Caco-2 (cell line): ENCODE data around the gene GDF3. TPM values are rescaled to one million over a fixed set of nuclear protein-coding genes. Genes with fewer than 3 reads are reported as not detected.

Source experiments
- BruUV-seq: library from RNA; stranded (reverse); fragments of 400-500 nt; replicated peaks from 2 replicates; lab custom pipeline; 2021; lab: Mats Ljungman, UMichigan
- CTCF ChIA-PET: fragments of 300-600 bp; sonication (Branson Sonifier 250); formaldehyde crosslinking; loops from one replicate; lab custom pipeline; 2022; ENCODE audit warnings: antibody characterized with exemption; lab: Charles Lee
- POLR2A ChIA-PET: fragments of 300-600 bp; sonication (Branson Sonifier 250); formaldehyde crosslinking; loops from one replicate; lab custom pipeline; 2022; ENCODE audit warnings: antibody characterized with exemption; lab: Charles Lee
- DNase-seq, 2 experiments: peaks; one replicate each; pipeline versions ENCODE4 v3.0.0 to v3.0.0-alpha.2; 2020 to 2022
- H3K27me3 ChIP-seq: replicated peaks from 2 replicates; pipeline ENCODE4 v1.6.0; 2011; ENCODE audit warnings: low read length; ENCODE audit not compliant: control insufficient read depth, insufficient read depth
- H3K36me3 ChIP-seq: 2 replicates; pipeline ENCODE4 v1.5.1; 2011; ENCODE audit warnings: low read length; ENCODE audit not compliant: control insufficient read depth, insufficient read depth
- H3K4me1 ChIP-seq: fragments of 250-450 bp; sonication (Bioruptor Pico); 2 replicates; pipeline ENCODE4 v1.5.1; 2020; ENCODE audit warnings: mild to moderate bottlenecking
- H3K4me3 ChIP-seq: 2 replicates; pipeline ENCODE4 v1.5.1; 2011; ENCODE audit warnings: low read depth, mild to moderate bottlenecking, control low read depth, low read length
- H3K9me3 ChIP-seq: fragments of 250-450 bp; sonication (Bioruptor Pico); 2 replicates; pipeline ENCODE4 v1.5.1; 2020; ENCODE audit warnings: mild to moderate bottlenecking, moderate library complexity
- H3K27ac Mint-ChIP-seq: one replicate; pipeline ENCODE4 v1.8.0; 2022; ENCODE audit warnings: mixed read lengths; ENCODE audit not compliant: unreplicated experiment
- H3K27me3 Mint-ChIP-seq: one replicate; pipeline ENCODE4 v1.8.0; 2022; ENCODE audit warnings: mixed read lengths; ENCODE audit not compliant: insufficient read depth, unreplicated experiment
- H3K36me3 Mint-ChIP-seq: one replicate; pipeline ENCODE4 v1.8.0; 2022; ENCODE audit warnings: mild to moderate bottlenecking, mixed read lengths; ENCODE audit not compliant: insufficient read depth, unreplicated experiment
- H3K4me1 Mint-ChIP-seq: one replicate; pipeline ENCODE4 v1.8.0; 2022; ENCODE audit warnings: low read depth, mixed read lengths; ENCODE audit not compliant: unreplicated experiment
- H3K4me3 Mint-ChIP-seq: one replicate; pipeline ENCODE4 v1.8.0; 2022; ENCODE audit warnings: mild to moderate bottlenecking, moderate library complexity, mixed read lengths; ENCODE audit not compliant: unreplicated experiment
- H3K9me3 Mint-ChIP-seq: one replicate; pipeline ENCODE4 v1.8.0; 2022; ENCODE audit warnings: mixed read lengths; ENCODE audit not compliant: unreplicated experiment
- intact Hi-C: fragments of 100-400 bp; cut with micrococcal nuclease; formaldehyde crosslinking; loops from one replicate; pipeline ENCODE4 v1.10.0; 2022; ENCODE audit not compliant: unreplicated experiment
- total RNA-seq: library from RNA; stranded (reverse); gene quantifications from 2 replicates; pipeline ENCODE4 v1.2.3, GENCODE V29; 2022
- TF ChIP-seq, protein P1 (sequence below), 2 experiments: fragments of 200-600 bp in 1 of 2; IDR thresholded peaks; 1 replicate in 1 of 2; 2 replicates in 1 of 2; pipeline versions ENCODE4 v1.5.1 to v1.8.0; 2011 to 2022; ENCODE audit warnings: antibody characterized with exemption in 1 of 2, control low read depth in 1 of 2, inconsistent platforms in 1 of 2, low read depth in 1 of 2, low read length in 1 of 2, mild to moderate bottlenecking in 1 of 2, moderate library complexity in 1 of 2; ENCODE audit not compliant: insufficient read depth in 1 of 2, severe bottlenecking in 1 of 2, unreplicated experiment in 1 of 2

The GDF3 gene
- total RNA-seq, 1 experiment from 2014 or later, result 0.41 TPM

DNA sequence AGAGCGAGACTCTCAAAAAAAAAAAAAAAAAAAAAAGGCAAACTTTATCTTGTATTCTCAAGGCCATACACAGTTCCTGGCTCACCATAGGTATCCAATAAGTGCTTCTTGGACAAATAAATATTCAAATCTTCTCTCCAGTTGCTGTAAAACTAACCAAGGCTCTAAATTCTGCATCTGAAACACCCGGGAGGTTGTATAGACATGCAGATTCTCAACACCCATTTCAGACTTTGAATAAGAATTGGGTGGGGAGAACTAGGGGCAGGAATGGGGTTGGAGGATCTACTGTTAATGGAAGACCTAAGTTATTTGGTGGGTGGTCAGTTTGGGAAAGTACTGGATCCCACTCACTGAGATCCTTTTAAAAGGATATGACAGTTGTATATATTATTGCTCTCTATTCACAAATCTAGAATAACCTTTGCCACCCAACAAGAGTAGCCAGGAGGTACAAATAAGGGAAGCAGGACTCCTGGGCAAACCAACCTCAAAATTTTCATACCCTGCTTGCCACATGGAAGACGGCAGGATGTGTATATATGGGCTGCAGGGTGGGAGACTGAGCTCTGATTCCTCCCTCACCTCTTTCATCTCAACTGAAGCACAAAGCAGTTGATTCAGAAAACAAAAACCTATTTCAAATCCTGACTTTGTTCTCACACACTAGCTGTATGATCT lies 879 bp downstream of the GDF3 start:
- no peaks in the 10 kb centered on the region for H3K27me3 ChIP-seq
- H3K4me3 Mint-ChIP-seq, result no peak overlapping the region
- no peaks in the 10 kb centered on the region for H3K36me3 ChIP-seq
- H3K4me1 Mint-ChIP-seq, result peaks cover 27% of the 10 kb centered on the region
- DNase-seq, result no peak
- H3K4me1 ChIP-seq, result peaks cover 6% of the 10 kb centered on the region
- ChIA-PET CTCF (no interaction called here), POLR2A (interaction anchor here (1.8 kb wide), 1 partner anchor 11 kb away, joined by 7 read pairs; no protein-coding TSS in a partner anchor)
- BruUV-seq, result no TSS peak
- no peak overlapping the region for H3K27ac Mint-ChIP-seq
- TF ChIP-seq, protein P1, sequence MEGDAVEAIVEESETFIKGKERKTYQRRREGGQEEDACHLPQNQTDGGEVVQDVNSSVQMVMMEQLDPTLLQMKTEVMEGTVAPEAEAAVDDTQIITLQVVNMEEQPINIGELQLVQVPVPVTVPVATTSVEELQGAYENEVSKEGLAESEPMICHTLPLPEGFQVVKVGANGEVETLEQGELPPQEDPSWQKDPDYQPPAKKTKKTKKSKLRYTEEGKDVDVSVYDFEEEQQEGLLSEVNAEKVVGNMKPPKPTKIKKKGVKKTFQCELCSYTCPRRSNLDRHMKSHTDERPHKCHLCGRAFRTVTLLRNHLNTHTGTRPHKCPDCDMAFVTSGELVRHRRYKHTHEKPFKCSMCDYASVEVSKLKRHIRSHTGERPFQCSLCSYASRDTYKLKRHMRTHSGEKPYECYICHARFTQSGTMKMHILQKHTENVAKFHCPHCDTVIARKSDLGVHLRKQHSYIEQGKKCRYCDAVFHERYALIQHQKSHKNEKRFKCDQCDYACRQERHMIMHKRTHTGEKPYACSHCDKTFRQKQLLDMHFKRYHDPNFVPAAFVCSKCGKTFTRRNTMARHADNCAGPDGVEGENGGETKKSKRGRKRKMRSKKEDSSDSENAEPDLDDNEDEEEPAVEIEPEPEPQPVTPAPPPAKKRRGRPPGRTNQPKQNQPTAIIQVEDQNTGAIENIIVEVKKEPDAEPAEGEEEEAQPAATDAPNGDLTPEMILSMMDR (IDR thresholded peaks at IDR 0.05; ENCODE audit: insufficient read depth in 1 of 2, low read depth in 1 of 2, low read length in 1 of 2, severe bottlenecking in 1 of 2, unreplicated experiment in 1 of 2), result no peak
- H3K36me3 Mint-ChIP-seq, result no peaks in the 10 kb centered on the region
- H3K9me3 Mint-ChIP-seq, result no peaks in the 10 kb centered on the region
- H3K9me3 ChIP-seq, result no peaks in the 10 kb centered on the region
- H3K27me3 Mint-ChIP-seq, result no peaks in the 10 kb centered on the region
- intact Hi-C loops, result no loop called here
- no peak overlapping the region for H3K4me3 ChIP-seq

- Mint-ChIP-seq H3K36me3 (no peaks in the 10 kb centered on the region), H3K27ac (no peak overlapping the region), H3K4me1 (peaks cover 27% of the 10 kb centered on the region), H3K4me3 (no peak overlapping the region), H3K9me3 (no peaks in the 10 kb centered on the region), H3K27me3 (no peaks in the 10 kb centered on the region)
- intact Hi-C loops, result no loop called here
- DNase-seq, result no peak
- no peaks in the 10 kb centered on the region for H3K9me3 ChIP-seq
- no TSS peak for BruUV-seq
- H3K27me3 ChIP-seq, result no peaks in the 10 kb centered on the region
- TF ChIP-seq, protein P1 (IDR thresholded peaks at IDR 0.05; ENCODE audit: insufficient read depth in 1 of 2, low read depth in 1 of 2, low read length in 1 of 2, severe bottlenecking in 1 of 2, unreplicated experiment in 1 of 2), result no peak
- no peaks in the 10 kb centered on the region for H3K36me3 ChIP-seq
- CTCF ChIA-PET, result no interaction called here
- POLR2A ChIA-PET, result interaction anchor here (1.8 kb wide), 1 partner anchor 12 kb away, joined by 7 read pairs; no protein-coding TSS in a partner anchor
- H3K4me3 ChIP-seq, result no peak overlapping the region
- peaks cover 6% of the 10 kb centered on the region for H3K4me1 ChIP-seq
These were observed 1.8 kb downstream of the GDF3 start for GRCh38 chr12:7693793-7694192.

- POLR2A ChIA-PET, result no interaction called here
- Mint-ChIP-seq H3K27ac (peak overlapping the region; percentile 25), H3K9me3 (peaks cover 9% of the 10 kb centered on the region), H3K36me3 (no peaks in the 10 kb centered on the region), H3K4me3 (no peak overlapping the region), H3K27me3 (no peaks in the 10 kb centered on the region), H3K4me1 (peaks cover 23% of the 10 kb centered on the region)
- Histone ChIP-seq H3K27me3 (no peaks in the 10 kb centered on the region), H3K36me3 (no peaks in the 10 kb centered on the region; the same call in 1 of the 2 replicates), H3K4me1 (peaks cover 30% of the 10 kb centered on the region), H3K9me3 (no peaks in the 10 kb centered on the region), H3K4me3 (no peak overlapping the region)
- intact Hi-C loops, result no loop called here
- TF ChIP-seq, protein P1 (IDR thresholded peaks at IDR 0.05; ENCODE audit: insufficient read depth in 1 of 2, low read depth in 1 of 2, low read length in 1 of 2, severe bottlenecking in 1 of 2, unreplicated experiment in 1 of 2), result no peak
- CTCF ChIA-PET, result no interaction called here
- no TSS peak for BruUV-seq
- DNase-seq, result no peak
These were observed 14.0 kb downstream of the GDF3 start for GRCh38 chr12:7681535-7681934.
